PFSK-1 (cell line): Measurements from ENCODE around the gene KDM3A.

Source experiments
- FOXP2 ChIP-seq: optimal IDR thresholded peaks from 2 replicates; pipeline ENCODE3; 2011; ENCODE audit warnings: borderline replicate concordance, control low read depth, inconsistent platforms; ENCODE audit not compliant: insufficient read depth; ENCODE audit errors: extremely low read length, extremely low read depth
- POLR2AphosphoS5 ChIP-seq: IDR thresholded peaks from 2 replicates; pipeline ENCODE4 v1.6.1; 2012; ENCODE audit warnings: low read depth, mild to moderate bottlenecking, control low read depth, low read length, moderate library complexity
- SIN3A ChIP-seq: IDR thresholded peaks from 2 replicates; pipeline ENCODE4 v1.6.1; 2012; ENCODE audit warnings: mild to moderate bottlenecking, low read length, moderate library complexity, borderline replicate concordance; ENCODE audit not compliant: insufficient read depth
- TAF1 ChIP-seq: IDR thresholded peaks from 2 replicates; pipeline ENCODE4 v1.6.1; 2012; ENCODE audit warnings: low read length, control low read depth, borderline replicate concordance; ENCODE audit not compliant: insufficient read depth
- TF ChIP-seq, protein P1 (sequence below), 2 experiments: IDR thresholded peaks; 2 replicates each; pipeline versions ENCODE4 v1.6.1 to v1.8.0; 2011 to 2012; ENCODE audit warnings: low read depth in 2 of 2, low read length in 2 of 2, control low read depth in 1 of 2, inconsistent platforms in 1 of 2, mild to moderate bottlenecking in 1 of 2, moderate library complexity in 1 of 2; ENCODE audit not compliant: insufficient read depth in 1 of 2

Gene KDM3A

DNA sequence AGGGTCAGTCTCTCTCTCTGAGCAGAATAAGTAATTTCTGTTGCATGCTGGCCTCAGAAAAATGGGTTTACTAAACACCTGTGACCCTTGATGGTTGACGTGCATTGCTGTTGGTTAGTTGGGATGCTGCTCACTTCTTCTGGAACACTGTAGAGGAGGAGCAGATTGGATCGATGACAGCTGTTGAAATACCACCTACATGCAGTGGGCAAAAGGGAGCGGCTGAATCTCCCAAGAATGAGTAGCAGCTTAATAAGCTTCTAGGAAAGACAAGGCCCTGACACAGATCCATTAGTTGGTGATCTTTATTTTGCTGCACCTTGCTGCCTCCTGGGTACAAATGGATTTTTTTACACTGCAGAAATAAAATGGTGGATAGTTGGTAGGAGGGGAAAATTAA lies 43.2 kb downstream of the KDM3A start:
- no peak for TF ChIP-seq POLR2AphosphoS5
- TF ChIP-seq, protein P1, sequence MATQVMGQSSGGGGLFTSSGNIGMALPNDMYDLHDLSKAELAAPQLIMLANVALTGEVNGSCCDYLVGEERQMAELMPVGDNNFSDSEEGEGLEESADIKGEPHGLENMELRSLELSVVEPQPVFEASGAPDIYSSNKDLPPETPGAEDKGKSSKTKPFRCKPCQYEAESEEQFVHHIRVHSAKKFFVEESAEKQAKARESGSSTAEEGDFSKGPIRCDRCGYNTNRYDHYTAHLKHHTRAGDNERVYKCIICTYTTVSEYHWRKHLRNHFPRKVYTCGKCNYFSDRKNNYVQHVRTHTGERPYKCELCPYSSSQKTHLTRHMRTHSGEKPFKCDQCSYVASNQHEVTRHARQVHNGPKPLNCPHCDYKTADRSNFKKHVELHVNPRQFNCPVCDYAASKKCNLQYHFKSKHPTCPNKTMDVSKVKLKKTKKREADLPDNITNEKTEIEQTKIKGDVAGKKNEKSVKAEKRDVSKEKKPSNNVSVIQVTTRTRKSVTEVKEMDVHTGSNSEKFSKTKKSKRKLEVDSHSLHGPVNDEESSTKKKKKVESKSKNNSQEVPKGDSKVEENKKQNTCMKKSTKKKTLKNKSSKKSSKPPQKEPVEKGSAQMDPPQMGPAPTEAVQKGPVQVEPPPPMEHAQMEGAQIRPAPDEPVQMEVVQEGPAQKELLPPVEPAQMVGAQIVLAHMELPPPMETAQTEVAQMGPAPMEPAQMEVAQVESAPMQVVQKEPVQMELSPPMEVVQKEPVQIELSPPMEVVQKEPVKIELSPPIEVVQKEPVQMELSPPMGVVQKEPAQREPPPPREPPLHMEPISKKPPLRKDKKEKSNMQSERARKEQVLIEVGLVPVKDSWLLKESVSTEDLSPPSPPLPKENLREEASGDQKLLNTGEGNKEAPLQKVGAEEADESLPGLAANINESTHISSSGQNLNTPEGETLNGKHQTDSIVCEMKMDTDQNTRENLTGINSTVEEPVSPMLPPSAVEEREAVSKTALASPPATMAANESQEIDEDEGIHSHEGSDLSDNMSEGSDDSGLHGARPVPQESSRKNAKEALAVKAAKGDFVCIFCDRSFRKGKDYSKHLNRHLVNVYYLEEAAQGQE (IDR thresholded peaks at IDR 0.05; ENCODE audit: insufficient read depth in 1 of 2, low read depth in 2 of 2, low read length in 2 of 2) = no peak
- TF ChIP-seq SIN3A = no peak
- TF ChIP-seq TAF1 = no peak
- TF ChIP-seq FOXP2 = no peak

DNA sequence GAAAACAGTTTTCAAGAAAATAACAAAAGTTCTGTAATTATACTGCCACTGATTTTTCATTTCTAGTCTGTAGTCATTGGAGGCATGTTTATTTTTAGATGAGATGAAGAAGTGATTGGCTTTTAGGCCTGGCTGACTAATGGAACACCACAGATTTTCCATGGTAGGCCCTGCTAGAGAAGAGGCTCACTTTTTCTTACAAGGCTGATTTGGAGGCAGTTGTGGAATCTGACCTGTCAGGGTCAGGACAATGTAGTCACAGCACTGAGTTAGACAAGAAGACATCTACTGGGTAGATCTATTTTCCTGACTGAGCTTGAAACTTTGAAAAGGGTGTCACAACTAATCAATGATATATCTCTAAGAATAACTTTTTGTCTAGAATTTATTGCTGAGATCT lies 43.9 kb downstream of the KDM3A start:
- TF ChIP-seq FOXP2 (no peak), POLR2AphosphoS5 (no peak), SIN3A (no peak), TAF1 (no peak)
- TF ChIP-seq, protein P1 (IDR thresholded peaks at IDR 0.05; ENCODE audit: insufficient read depth in 1 of 2, low read depth in 2 of 2, low read length in 2 of 2) = no peak

DNA sequence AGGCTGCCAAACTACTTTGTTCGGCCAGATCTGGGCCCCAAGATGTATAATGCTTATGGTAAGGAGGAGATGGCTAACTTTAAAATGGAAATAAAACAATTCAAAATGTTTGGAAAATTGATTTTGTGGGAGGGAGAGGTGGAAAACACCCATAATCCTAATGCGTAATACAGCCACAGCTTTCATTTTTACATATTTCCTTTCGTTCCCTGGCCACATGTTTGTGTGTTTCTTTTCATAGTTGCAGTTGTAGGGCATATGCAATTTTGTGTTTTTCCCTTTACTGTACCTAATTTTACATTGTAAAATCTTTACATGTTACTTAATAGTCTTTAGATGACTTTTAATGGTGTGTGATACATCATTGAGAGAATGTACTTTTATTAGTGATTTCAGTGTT lies 44.6 kb downstream of the KDM3A start:
- TF ChIP-seq POLR2AphosphoS5 (no peak), SIN3A (no peak), FOXP2 (no peak), TAF1 (no peak)
- TF ChIP-seq, protein P1 (IDR thresholded peaks at IDR 0.05; ENCODE audit: insufficient read depth in 1 of 2, low read depth in 2 of 2, low read length in 2 of 2) = no peak

DNA sequence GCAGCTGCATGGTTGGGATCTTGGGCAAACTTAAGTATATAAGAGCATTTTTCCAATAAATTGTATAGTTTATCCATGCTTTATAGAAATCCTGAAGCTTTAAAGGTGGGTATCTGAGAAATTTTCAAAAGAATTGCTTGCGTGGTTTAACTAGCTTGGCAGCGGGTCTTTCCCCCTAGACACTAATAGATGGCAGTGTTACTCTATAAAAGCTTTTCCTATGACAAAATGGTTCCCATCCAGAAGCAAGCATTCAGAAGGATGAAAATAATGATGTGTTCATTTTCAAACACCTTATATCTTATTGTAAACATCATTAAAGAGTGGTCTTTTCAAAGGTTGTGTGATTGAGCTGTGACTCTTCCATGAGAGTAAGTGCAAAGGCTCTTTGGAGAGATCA lies 45.9 kb downstream of the KDM3A start:
- TF ChIP-seq, protein P1 (IDR thresholded peaks at IDR 0.05; ENCODE audit: insufficient read depth in 1 of 2, low read depth in 2 of 2, low read length in 2 of 2) = no peak
- no peak for TF ChIP-seq FOXP2
- TF ChIP-seq POLR2AphosphoS5 = no peak
- TF ChIP-seq TAF1 = no peak
- no peak for TF ChIP-seq SIN3A
